Suprapubic skin (tissue), 4 donors: ENCODE data around the gene SMC4. TPM values are rescaled to one million over a fixed set of nuclear protein-coding genes. Genes with fewer than 3 reads are reported as not detected.

Source experiments
- DNase-seq, 2 donors: peaks; one replicate each; pipeline ENCODE4 v3.0.0-alpha.2; 2019; ENCODE audit warnings: low spot score in 2 of 2
- H3K27ac ChIP-seq: fragments of 200-600 bp; sonication (generic); one replicate; pipeline ENCODE4 v1.5.1; 2019
- H3K27me3 ChIP-seq: fragments of 200-600 bp; sonication (generic); one replicate; pipeline ENCODE4 v1.5.1; 2019
- H3K36me3 ChIP-seq: fragments of 200-600 bp; sonication (generic); one replicate; pipeline ENCODE4 v1.5.1; 2019
- H3K4me1 ChIP-seq: fragments of 200-600 bp; sonication (generic); one replicate; pipeline ENCODE4 v1.5.1; 2019
- H3K4me3 ChIP-seq: fragments of 200-600 bp; sonication (generic); one replicate; pipeline ENCODE4 v1.5.1; 2019; ENCODE audit warnings: mild to moderate bottlenecking
- H3K9me3 ChIP-seq: fragments of 200-600 bp; sonication (generic); one replicate; pipeline ENCODE4 v1.5.1; 2019
- CTCF ChIP-seq, 2 donors: fragments of 200-600 bp in 1 of 2; fragments of 450-650 bp in 1 of 2; sonication (generic) in 1 of 2; IDR thresholded peaks; one replicate each; pipeline ENCODE4 v1.5.1; 2016 to 2019; ENCODE audit warnings: antibody characterized with exemption in 2 of 2, mild to moderate bottlenecking in 1 of 2, moderate library complexity in 1 of 2
- EP300 ChIP-seq: sonication (generic); formaldehyde crosslinking; IDR thresholded peaks from one replicate; pipeline ENCODE4 v1.6.1; 2017; ENCODE audit warnings: antibody characterized with exemption
- POLR2A ChIP-seq, 2 donors: fragments of 450-650 bp; IDR thresholded peaks; one replicate each; pipeline ENCODE4 v1.6.1; 2017; ENCODE audit warnings: antibody characterized with exemption in 2 of 2, mild to moderate bottlenecking in 2 of 2, moderate library complexity in 2 of 2
- POLR2AphosphoS5 ChIP-seq, 3 donors: sonication (generic); formaldehyde crosslinking; IDR thresholded peaks; one replicate each; pipeline ENCODE4 v1.6.1; 2017; ENCODE audit warnings: antibody characterized with exemption in 3 of 3
- WGBS: methylation state at CpG from one replicate; pipeline ENCODE4 v1.1.5; 2018; 5-methylcytosine and 5-hydroxymethylcytosine counted together
- total RNA-seq, 4 donors: library from RNA; depleted of rRNA; stranded (reverse); fragments of >200 nt; gene quantifications; one replicate each; pipeline ENCODE4 v1.1.0, GENCODE V29; 2016

Gene SMC4
- total RNA-seq, 4 donors from 2014 or later, result 26.7 to 97.3 (median 28.1) TPM

- no peak for DNase-seq
- no peaks in the 10 kb centered on the region for H3K27me3 ChIP-seq
- no peaks in the 10 kb centered on the region for H3K9me3 ChIP-seq
- H3K4me1 ChIP-seq, result no peaks in the 10 kb centered on the region
- H3K4me3 ChIP-seq, result no peak overlapping the region
- 81% methylated on average over 5 of the region's 5 CpGs for WGBS
- TF ChIP-seq EP300, result no peak
- TF ChIP-seq CTCF (IDR thresholded peaks at IDR 0.05), result no peak
- no peak for TF ChIP-seq POLR2AphosphoS5 (IDR thresholded peaks at IDR 0.05)
- no peak for TF ChIP-seq POLR2A (IDR thresholded peaks at IDR 0.05)
- no peaks in the 10 kb centered on the region for H3K36me3 ChIP-seq
- H3K27ac ChIP-seq, result no peak overlapping the region
Observed at GRCh38 chr3:160384639-160385318, 14.7 kb upstream of the SMC4 start.

GRCh38 chr3:160390565-160391138, 8.8 kb upstream of the SMC4 start:
- Histone ChIP-seq H3K4me3 (no peak overlapping the region), H3K9me3 (no peaks in the 10 kb centered on the region)

GRCh38 chr3:160392798-160393197, 6.7 kb upstream of the SMC4 start:
- Histone ChIP-seq H3K4me1 (peaks cover under 1% of the 10 kb centered on the region), H3K27ac (no peak overlapping the region), H3K9me3 (no peaks in the 10 kb centered on the region), H3K27me3 (no peaks in the 10 kb centered on the region), H3K36me3 (no peaks in the 10 kb centered on the region), H3K4me3 (no peak overlapping the region)
- no peak for DNase-seq
- no peak for TF ChIP-seq CTCF (IDR thresholded peaks at IDR 0.05)
- no peak for TF ChIP-seq POLR2AphosphoS5 (IDR thresholded peaks at IDR 0.05)
- no peak for TF ChIP-seq EP300
- TF ChIP-seq POLR2A (IDR thresholded peaks at IDR 0.05), result no peak

More at GRCh38 chr3:160390565-160391138, 8.8 kb upstream of the SMC4 start:
- no peaks in the 10 kb centered on the region for H3K27me3 ChIP-seq
- no peak overlapping the region for H3K27ac ChIP-seq
- DNase-seq, result no peak
- no peaks in the 10 kb centered on the region for H3K4me1 ChIP-seq
- H3K36me3 ChIP-seq, result no peaks in the 10 kb centered on the region
- TF ChIP-seq POLR2A (IDR thresholded peaks at IDR 0.05), result no peak
- no peak for TF ChIP-seq CTCF (IDR thresholded peaks at IDR 0.05)
- TF ChIP-seq EP300, result no peak
- TF ChIP-seq POLR2AphosphoS5 (IDR thresholded peaks at IDR 0.05), result no peak
- WGBS, result 88% methylated on average over 3 of the region's 3 CpGs

GRCh38 chr3:160393346-160394008, 6.0 kb upstream of the SMC4 start:
- Histone ChIP-seq H3K36me3 (no peaks in the 10 kb centered on the region), H3K4me1 (peaks cover 7% of the 10 kb centered on the region), H3K27me3 (no peaks in the 10 kb centered on the region), H3K9me3 (no peaks in the 10 kb centered on the region), H3K4me3 (no peak overlapping the region), H3K27ac (no peak overlapping the region)
- no peak for TF ChIP-seq POLR2AphosphoS5 (IDR thresholded peaks at IDR 0.05)
- 92% methylated on average over 2 of the region's 2 CpGs for WGBS
- no peak for DNase-seq

GRCh38 chr3:160394009-160394392, 5.4 kb upstream of the SMC4 start:
- H3K36me3 ChIP-seq, result no peaks in the 10 kb centered on the region
- H3K27ac ChIP-seq, result no peak overlapping the region
- TF ChIP-seq CTCF (IDR thresholded peaks at IDR 0.05), result no peak
- TF ChIP-seq POLR2A (IDR thresholded peaks at IDR 0.05), result no peak
- TF ChIP-seq POLR2AphosphoS5 (IDR thresholded peaks at IDR 0.05), result no peak
- TF ChIP-seq EP300, result no peak
- DNase-seq, result no peak
- H3K4me3 ChIP-seq, result no peak overlapping the region
- WGBS, result 96% methylated on average over 3 of the region's 3 CpGs
- no peaks in the 10 kb centered on the region for H3K9me3 ChIP-seq
- peaks cover 9% of the 10 kb centered on the region for H3K4me1 ChIP-seq
- H3K27me3 ChIP-seq, result no peaks in the 10 kb centered on the region
